ENCODE data around the gene UBAC2. TPM values are rescaled to one million over a fixed set of nuclear protein-coding genes. Genes with fewer than 3 reads are reported as not detected.
"Not testable (repeated sequence)": the region's sequence is repeated elsewhere in the genome, so short reads cannot be mapped to it uniquely, and the experiment has no call there.

Gene UBAC2
- total RNA-seq, 1 donor: 36.9 TPM

DNA sequence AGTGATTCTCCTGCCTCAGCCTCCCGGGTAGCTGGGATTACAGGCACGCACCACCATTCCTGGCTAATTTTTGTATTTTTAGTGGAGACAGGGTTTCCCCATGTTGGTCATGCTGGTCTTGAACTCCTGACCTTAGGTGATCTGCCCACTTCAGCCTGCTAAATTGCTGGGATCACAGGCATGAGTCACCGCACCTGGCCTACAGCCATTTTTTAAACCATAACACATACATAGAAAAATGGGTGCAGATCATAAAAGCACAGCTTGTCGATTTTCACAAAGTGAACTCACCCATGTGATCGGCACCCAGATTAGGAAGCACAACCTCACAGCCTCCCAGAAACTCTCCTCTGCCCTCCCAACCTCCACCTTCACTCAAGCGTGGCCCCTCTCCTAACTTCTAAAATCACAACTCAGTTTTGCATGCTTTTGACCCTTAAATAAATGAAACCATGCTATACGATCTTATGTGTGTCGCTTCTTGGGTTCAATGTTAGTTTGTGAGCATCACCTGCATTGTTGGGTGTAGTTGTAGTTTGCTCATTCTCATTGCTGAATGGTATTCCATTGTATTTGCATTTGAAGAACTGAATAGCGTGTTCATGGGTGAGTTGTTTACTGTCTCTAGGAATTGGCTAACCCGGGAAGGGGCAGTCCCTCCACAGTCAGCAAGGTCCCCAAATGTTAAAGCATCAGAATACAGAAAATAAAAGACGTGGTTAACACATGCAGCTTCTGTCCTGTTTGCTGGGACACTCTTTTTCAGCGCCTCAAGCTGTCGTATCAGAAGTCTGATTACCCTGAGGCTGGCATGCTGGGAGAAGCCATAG lies 210.2 kb downstream of the UBAC2 start:
- DNase-seq (ENCODE audit: insufficient read length, low spot score, missing footprints); H3K4me1 ChIP-seq (ENCODE audit: insufficient read depth, low read length); H3K9me3 ChIP-seq (ENCODE audit: low read depth, low read length); H3K36me3 ChIP-seq (ENCODE audit: insufficient read depth, low read length); H3K79me2 ChIP-seq (ENCODE audit: insufficient read depth, low read length); H3K4me2 ChIP-seq (ENCODE audit: insufficient read depth, low read length); H4K20me1 ChIP-seq (ENCODE audit: insufficient read depth, low read length); H3K4me3 ChIP-seq (ENCODE audit: insufficient read depth, low read length); H3K27ac ChIP-seq (ENCODE audit: low read depth, low read length); H2AFZ ChIP-seq (ENCODE audit: low read length): not testable (repeated sequence)
- peaks cover 25% of the 10 kb centered on the region for H3K27me3 ChIP-seq (ENCODE audit: insufficient read depth, low read length)

DNA sequence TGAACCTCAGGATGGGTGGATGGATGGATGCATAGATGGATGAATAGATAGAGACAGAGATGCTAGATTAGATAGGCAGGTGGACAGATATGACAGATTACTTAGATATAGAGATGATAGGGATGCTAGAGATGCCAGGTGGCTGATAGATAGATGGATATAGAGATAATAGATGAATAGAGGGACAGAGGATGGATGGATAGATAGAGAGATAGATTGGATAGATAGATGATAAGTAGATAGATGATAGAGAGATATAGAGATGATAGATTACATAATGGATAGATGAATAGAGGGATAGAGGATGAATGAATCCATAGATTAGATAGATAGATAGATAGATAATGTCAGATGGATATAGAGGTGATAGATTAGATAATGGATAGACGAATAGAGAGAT lies 212.2 kb downstream of the UBAC2 start:
- H3K27me3 ChIP-seq (ENCODE audit: insufficient read depth, low read length): peaks cover 24% of the 10 kb centered on the region
- H3K27ac ChIP-seq (ENCODE audit: low read depth, low read length): no peak overlapping the region
- H3K79me2 ChIP-seq (ENCODE audit: insufficient read depth, low read length): no peaks in the 10 kb centered on the region
- no peak for DNase-seq (ENCODE audit: insufficient read length, low spot score, missing footprints)
- H3K4me3 ChIP-seq (ENCODE audit: insufficient read depth, low read length): no peak overlapping the region
- TF ChIP-seq, protein P1, sequence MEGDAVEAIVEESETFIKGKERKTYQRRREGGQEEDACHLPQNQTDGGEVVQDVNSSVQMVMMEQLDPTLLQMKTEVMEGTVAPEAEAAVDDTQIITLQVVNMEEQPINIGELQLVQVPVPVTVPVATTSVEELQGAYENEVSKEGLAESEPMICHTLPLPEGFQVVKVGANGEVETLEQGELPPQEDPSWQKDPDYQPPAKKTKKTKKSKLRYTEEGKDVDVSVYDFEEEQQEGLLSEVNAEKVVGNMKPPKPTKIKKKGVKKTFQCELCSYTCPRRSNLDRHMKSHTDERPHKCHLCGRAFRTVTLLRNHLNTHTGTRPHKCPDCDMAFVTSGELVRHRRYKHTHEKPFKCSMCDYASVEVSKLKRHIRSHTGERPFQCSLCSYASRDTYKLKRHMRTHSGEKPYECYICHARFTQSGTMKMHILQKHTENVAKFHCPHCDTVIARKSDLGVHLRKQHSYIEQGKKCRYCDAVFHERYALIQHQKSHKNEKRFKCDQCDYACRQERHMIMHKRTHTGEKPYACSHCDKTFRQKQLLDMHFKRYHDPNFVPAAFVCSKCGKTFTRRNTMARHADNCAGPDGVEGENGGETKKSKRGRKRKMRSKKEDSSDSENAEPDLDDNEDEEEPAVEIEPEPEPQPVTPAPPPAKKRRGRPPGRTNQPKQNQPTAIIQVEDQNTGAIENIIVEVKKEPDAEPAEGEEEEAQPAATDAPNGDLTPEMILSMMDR (IDR thresholded peaks at IDR 0.05; ENCODE audit: extremely low read depth, low read depth, low read length): no peak
- H3K4me2 ChIP-seq (ENCODE audit: insufficient read depth, low read length): no peak overlapping the region
- H4K20me1 ChIP-seq (ENCODE audit: insufficient read depth, low read length): no peaks in the 10 kb centered on the region
- no peaks in the 10 kb centered on the region for H3K36me3 ChIP-seq (ENCODE audit: insufficient read depth, low read length)
- no peaks in the 10 kb centered on the region for H3K9me3 ChIP-seq (ENCODE audit: low read depth, low read length)
- no peaks in the 10 kb centered on the region for H3K4me1 ChIP-seq (ENCODE audit: insufficient read depth, low read length)
- H2AFZ ChIP-seq (ENCODE audit: low read length): no peak overlapping the region

DNA sequence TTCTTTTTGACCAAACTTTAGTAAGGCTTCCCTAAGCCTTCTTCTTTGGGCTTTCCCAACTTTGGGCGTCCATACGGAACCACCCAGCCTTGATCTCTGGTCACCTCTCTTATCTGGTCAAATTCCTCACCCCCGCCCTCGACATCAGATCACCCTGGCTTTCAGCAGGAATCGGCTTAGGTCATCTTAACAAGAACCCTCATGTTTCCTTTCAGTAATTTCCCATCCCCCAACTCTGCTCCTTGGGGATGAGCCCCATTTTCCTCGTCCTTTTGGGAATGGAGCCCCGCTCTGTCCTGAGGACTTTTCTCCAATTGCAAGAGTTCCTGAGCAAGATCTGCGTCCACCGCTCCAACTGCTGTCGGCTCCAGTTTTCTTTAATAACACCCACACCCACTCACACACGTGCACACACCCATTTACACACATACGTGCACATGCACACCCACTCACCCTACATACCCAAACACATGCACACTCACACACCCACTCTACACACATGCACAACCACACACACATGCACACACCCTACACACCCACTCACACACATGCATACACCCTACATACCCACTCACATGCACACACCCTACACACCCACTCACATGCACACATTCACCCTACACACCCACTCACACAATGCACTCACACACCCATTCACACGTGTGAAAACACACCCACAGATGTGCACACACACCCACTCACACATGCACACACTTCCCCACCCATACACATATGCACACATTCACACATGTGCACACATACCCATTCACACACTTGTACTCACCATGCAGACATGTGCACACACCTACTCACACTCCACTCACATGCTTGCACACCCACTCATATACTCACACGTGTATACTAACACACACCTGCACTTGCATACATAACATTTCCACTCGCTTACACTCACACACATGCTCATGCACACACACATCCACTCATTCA lies 213.7 kb downstream of the UBAC2 start:
- TF ChIP-seq, protein P1 (IDR thresholded peaks at IDR 0.05; ENCODE audit: extremely low read depth, low read depth, low read length): no peak

DNA sequence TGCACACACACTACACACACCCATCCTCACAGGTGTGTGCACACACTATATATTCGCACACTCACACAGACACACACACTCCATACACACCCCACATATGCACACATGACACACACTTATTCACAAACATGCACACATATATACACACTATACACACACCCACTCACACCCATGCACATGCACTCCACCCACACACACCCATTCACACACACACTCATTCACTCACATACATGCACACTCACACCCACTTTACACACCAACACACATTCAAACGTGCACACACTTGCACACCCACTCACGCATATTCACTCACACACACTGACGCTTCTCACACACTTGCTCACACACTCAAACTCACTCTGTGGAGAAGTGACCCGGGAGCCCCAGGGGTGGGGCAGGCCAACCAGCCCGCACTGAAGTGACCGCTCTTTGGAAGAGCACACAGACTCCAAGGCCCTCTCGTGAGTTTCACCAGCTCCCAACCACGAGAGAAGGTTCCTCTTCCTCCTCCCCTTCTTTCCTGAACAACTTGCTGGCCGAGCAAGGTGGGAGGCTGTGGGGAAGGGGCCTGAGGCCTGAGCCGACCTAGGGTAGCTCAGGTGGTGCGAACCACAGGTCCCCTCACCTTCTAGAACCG lies 214.5 kb downstream of the UBAC2 start:
- no peak overlapping the region for H3K4me3 ChIP-seq (ENCODE audit: insufficient read depth, low read length)
- H3K36me3 ChIP-seq (ENCODE audit: insufficient read depth, low read length): no peaks in the 10 kb centered on the region
- DNase-seq (ENCODE audit: insufficient read length, low spot score, missing footprints): no peak
- H3K4me2 ChIP-seq (ENCODE audit: insufficient read depth, low read length): no peak overlapping the region
- peaks cover 28% of the 10 kb centered on the region for H3K27me3 ChIP-seq (ENCODE audit: insufficient read depth, low read length)
- no peak overlapping the region for H2AFZ ChIP-seq (ENCODE audit: low read length)
- no peaks in the 10 kb centered on the region for H3K4me1 ChIP-seq (ENCODE audit: insufficient read depth, low read length)
- TF ChIP-seq, protein P1 (IDR thresholded peaks at IDR 0.05; ENCODE audit: extremely low read depth, low read depth, low read length): no peak
- H4K20me1 ChIP-seq (ENCODE audit: insufficient read depth, low read length): no peaks in the 10 kb centered on the region
- no peak overlapping the region for H3K27ac ChIP-seq (ENCODE audit: low read depth, low read length)
- no peaks in the 10 kb centered on the region for H3K79me2 ChIP-seq (ENCODE audit: insufficient read depth, low read length)
- H3K9me3 ChIP-seq (ENCODE audit: low read depth, low read length): no peaks in the 10 kb centered on the region

More for the DNA sequence above, 213.7 kb downstream of the UBAC2 start:
- H2AFZ ChIP-seq (ENCODE audit: low read length): no peak overlapping the region
- H3K4me1 ChIP-seq (ENCODE audit: insufficient read depth, low read length): no peaks in the 10 kb centered on the region
- H4K20me1 ChIP-seq (ENCODE audit: insufficient read depth, low read length): no peaks in the 10 kb centered on the region
- no peaks in the 10 kb centered on the region for H3K79me2 ChIP-seq (ENCODE audit: insufficient read depth, low read length)
- H3K4me3 ChIP-seq (ENCODE audit: insufficient read depth, low read length): no peak overlapping the region
- peaks cover 20% of the 10 kb centered on the region for H3K27me3 ChIP-seq (ENCODE audit: insufficient read depth, low read length)
- DNase-seq (ENCODE audit: insufficient read length, low spot score, missing footprints): no peak
- no peaks in the 10 kb centered on the region for H3K36me3 ChIP-seq (ENCODE audit: insufficient read depth, low read length)
- H3K9me3 ChIP-seq (ENCODE audit: low read depth, low read length): no peaks in the 10 kb centered on the region
- H3K27ac ChIP-seq (ENCODE audit: low read depth, low read length): no peak overlapping the region
- H3K4me2 ChIP-seq (ENCODE audit: insufficient read depth, low read length): no peak overlapping the region

Measured in osteoblast (primary cell).